HG02763 (cell line): Measurements from ENCODE around the gene CD55.

Experiments
- ATAC-seq: cut with Tn5 transposase; IDR thresholded peaks from one replicate; pipeline ENCODE4 v1.9.1; 2021; ENCODE audit warnings: mild to moderate bottlenecking, moderate library complexity; ENCODE audit not compliant: unreplicated experiment

CD55 gene

GRCh38 chr1:207328004-207328403, 6.5 kb downstream of the CD55 start:
- no peak for ATAC-seq

GRCh38 chr1:207328908-207329440, 7.5 kb downstream of the CD55 start:
- no peak for ATAC-seq

GRCh38 chr1:207329469-207329868, 8.0 kb downstream of the CD55 start:
- ATAC-seq: no peak

GRCh38 chr1:207330011-207330710, 8.7 kb downstream of the CD55 start:
- no peak for ATAC-seq

DNA sequence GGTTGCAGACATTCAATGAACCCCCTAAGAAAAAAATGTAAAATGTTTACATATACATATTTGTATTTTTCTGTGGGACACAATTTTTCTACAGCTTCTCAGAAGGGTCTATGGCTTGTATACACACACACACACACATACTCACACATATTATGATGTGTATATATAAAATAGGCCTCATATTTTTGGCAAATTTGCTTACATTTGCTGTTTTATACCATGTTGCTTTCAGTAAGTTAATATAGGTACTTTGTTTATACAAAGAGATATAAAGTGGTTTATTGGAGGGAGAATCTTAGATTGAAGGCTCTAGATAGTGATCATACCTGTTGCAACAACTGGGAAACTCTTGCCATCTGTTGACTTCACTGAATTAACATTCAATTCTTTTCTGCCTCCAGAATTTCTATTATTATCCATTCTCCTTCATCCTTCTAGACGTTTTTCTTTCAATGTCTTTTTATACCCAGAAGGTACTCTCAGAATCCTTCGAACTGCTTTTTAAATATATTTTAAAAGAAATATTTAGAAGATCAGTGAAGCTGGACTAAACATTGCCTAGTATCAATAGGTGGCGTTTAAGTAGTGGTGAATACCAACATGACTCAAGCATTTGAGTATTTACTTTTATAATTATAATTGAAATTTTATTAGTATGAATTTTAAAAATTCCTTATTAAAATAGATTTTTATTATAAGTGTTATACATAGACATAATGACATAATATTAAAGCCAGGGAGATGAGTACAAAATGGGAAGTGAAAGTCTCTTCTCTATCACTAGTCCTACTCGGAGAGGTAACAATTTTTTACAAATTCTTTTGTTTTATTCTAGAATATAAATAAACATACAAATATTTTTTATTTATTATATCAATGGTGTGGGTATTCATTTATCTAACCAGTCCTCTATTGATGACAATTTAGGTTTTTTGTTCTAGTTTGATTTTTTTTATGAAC, 10.2 kb downstream of the CD55 start:
- no peak for ATAC-seq

- ATAC-seq: no peak
Observed at GRCh38 chr1:207333009-207333600, 11.6 kb downstream of the CD55 start.

GRCh38 chr1:207333620-207334019, 12.1 kb downstream of the CD55 start:
- ATAC-seq: no peak

GRCh38 chr1:207334337-207334736, 12.9 kb downstream of the CD55 start:
- ATAC-seq: no peak

GRCh38 chr1:207335138-207335537, 13.7 kb downstream of the CD55 start:
- no peak for ATAC-seq

GRCh38 chr1:207335695-207336363, 14.4 kb downstream of the CD55 start:
- ATAC-seq: peak; percentile 59

- peak; percentile 51 for ATAC-seq
Observed at GRCh38 chr1:207336559-207337467, 15.3 kb downstream of the CD55 start.

DNA sequence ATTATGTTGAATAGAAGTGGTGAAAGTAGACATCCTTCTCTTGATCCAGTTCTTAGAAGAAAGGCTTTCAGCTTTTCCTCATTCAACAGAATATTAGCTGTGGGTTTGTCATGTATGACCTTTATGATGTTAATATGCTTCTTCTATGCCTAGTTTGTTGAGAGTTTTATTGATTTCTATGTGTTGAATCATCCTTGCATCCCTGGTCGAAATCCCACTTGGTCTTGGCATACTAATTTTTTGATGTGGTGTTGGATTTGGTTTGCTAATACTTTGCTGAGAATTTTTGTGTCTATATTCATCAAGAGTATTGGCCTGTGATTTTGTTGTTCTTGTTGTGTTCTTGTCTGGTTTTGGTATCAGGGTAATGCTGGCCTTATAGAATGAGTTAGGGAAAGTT, 20.9 kb downstream of the CD55 start:
- no peak for ATAC-seq

DNA sequence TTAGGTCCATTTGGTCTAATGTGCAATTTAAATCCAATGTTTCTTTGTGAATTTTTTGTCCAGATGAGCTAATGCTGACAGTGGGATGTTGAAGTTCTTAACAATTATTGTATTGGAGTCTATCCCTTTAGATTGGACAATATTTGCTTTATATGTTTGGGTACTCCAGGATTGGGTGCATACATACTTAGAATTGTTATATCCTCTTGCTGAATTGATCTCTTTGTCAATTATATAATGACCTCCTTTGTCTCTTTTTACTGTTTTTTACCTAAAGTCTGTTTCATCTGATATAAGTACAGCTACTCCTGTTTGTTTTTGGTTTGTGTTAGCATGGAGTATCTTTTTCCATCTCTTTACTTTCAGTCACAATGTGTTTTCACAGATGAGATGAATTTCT, 22.2 kb downstream of the CD55 start:
- ATAC-seq: no peak

- ATAC-seq: no peak
Observed at GRCh38 chr1:207344221-207344620, 22.7 kb downstream of the CD55 start.

DNA sequence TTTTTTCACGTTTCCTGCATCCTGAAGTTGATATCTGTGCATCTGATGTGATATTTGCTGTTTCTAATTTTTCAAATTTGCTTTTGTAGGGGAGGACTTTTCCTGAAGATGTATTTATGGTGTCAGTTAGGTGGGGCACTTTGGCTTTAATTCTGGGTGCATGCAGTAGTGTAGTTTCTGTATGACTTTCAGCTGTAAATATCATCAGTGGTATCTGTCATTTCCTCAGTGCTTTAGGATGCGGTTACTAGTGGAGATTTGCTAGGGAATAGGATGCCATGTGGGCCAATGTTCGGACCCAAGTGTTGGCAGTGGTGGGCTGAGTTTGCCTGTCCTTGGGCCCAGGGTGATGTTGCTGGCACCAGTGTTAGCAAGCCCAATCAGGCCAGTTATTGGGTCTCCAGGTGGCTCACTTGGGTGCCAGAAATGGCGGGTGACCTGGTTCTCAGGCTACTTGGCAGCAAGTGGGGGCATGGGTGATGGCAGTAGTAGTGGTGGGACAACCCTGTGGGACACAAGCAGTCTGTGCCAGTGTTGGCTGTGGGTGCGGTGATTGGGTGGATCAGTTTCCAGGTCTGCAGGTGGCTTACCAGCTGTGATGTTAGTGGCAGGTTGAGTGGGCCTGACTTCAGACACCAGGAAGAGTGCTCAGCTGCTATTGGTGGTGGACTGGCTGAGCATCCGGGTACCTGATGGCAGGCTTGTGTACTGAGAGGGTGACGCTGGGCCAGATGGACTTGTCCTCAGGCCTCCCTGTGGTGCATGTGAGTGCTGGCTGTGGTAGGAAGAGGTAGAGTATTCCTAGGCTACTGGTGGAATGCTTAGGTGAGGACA, 24.4 kb downstream of the CD55 start:
- ATAC-seq: no peak

- no peak for ATAC-seq
Observed at GRCh38 chr1:207346513-207346912, 25.0 kb downstream of the CD55 start.

GRCh38 chr1:207349979-207350378, 28.5 kb downstream of the CD55 start:
- no peak for ATAC-seq

DNA sequence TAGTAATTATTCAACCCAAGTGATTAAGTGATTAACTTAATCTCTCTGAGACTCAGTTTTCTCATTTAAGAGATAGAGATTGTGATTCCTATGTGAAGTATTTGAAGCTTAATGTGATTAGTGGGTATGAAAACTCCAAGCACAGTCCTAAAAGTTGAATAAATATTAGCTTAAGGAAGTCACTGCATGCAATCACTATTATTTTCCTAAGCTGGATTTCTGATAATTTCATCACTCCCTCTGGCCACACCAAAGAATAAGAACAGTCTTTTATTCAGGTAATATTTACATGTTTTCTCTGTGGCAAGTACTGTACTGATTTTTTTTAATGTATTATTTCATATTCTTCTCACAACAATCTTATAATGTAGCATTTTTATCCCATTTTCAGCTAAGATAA, 31.1 kb downstream of the CD55 start:
- ATAC-seq: no peak

DNA sequence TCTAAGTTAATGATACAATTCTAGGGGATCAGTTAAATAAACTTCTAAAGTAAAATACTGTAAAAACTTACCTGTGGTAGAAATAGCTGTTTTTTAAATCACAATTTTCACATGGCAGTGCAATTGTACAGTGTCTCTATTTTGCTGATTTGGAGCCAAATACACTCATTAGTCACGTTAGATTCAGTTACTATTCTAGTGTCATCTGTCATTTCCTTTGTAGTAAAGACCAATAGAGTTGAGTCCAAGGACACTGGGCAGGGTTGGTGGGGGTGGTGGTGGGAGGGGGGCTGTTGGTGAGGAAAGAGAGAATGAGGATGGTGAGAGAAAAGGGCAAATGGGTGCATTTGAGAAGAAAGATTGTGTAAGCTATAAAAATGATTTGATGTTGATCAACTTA, 33.6 kb downstream of the CD55 start:
- no peak for ATAC-seq
